Measurements from ENCODE around the gene APIP.

APIP gene

GRCh38 chr11:34844463-34845112 lies 71.6 kb downstream of the APIP start:
- H3K9me3 Mint-ChIP-seq = no peaks in the 10 kb centered on the region
- no peak overlapping the region for H3K27ac Mint-ChIP-seq
- no peaks in the 10 kb centered on the region for H3K4me1 Mint-ChIP-seq
- no peak for ATAC-seq
- H3K27me3 Mint-ChIP-seq = peaks cover 27% of the 10 kb centered on the region
- DNase-seq = no peak
- H3K4me3 Mint-ChIP-seq = no peak overlapping the region

GRCh38 chr11:34843271-34843670 lies 72.9 kb downstream of the APIP start:
- Mint-ChIP-seq H3K27ac (no peak overlapping the region), H3K4me3 (no peak overlapping the region), H3K27me3 (peaks cover 27% of the 10 kb centered on the region), H3K4me1 (no peaks in the 10 kb centered on the region), H3K9me3 (no peaks in the 10 kb centered on the region)
- ATAC-seq (no peak), DNase-seq (no peak)

GRCh38 chr11:34840736-34841386 lies 75.3 kb downstream of the APIP start:
- H3K9me3 Mint-ChIP-seq = no peaks in the 10 kb centered on the region

GRCh38 chr11:34839969-34840368 lies 76.2 kb downstream of the APIP start:
- Mint-ChIP-seq H3K4me3 (no peak overlapping the region), H3K4me1 (no peaks in the 10 kb centered on the region), H3K27ac (no peak overlapping the region), H3K9me3 (no peaks in the 10 kb centered on the region), H3K27me3 (peaks cover 36% of the 10 kb centered on the region)
- ATAC-seq = no peak
- DNase-seq = no peak

More at GRCh38 chr11:34840736-34841386, 75.3 kb downstream of the APIP start:
- Mint-ChIP-seq H3K27me3 (peaks cover 36% of the 10 kb centered on the region), H3K4me3 (no peak overlapping the region), H3K27ac (no peak overlapping the region), H3K4me1 (no peaks in the 10 kb centered on the region)
- DNase-seq = peak; percentile 7 to 41
- ATAC-seq = peak; percentile 90

GRCh38 chr11:34836958-34837856 lies 79.0 kb downstream of the APIP start:
- DNase-seq = no peak
- H3K27ac Mint-ChIP-seq = peak overlapping the region in 1 of 2 donors; percentile 2

GRCh38 chr11:34833602-34834001 lies 82.6 kb downstream of the APIP start:
- Mint-ChIP-seq H3K4me1 (no peaks in the 10 kb centered on the region), H3K9me3 (no peaks in the 10 kb centered on the region), H3K4me3 (no peak overlapping the region), H3K27me3 (peaks cover 26% of the 10 kb centered on the region), H3K27ac (no peak overlapping the region)
- ATAC-seq (no peak), DNase-seq (no peak)

More at GRCh38 chr11:34836958-34837856, 79.0 kb downstream of the APIP start:
- Mint-ChIP-seq H3K4me1 (no peaks in the 10 kb centered on the region), H3K9me3 (no peaks in the 10 kb centered on the region), H3K27me3 (peaks cover 29% of the 10 kb centered on the region), H3K4me3 (no peak overlapping the region)
- peak; percentile 45 for ATAC-seq
